ENCODE measurements around the gene SLFN13.
A peak's percentile ranks its signal among the peaks of the same experiment; 100 is the strongest.
"Not testable (repeated sequence)": the region's sequence is repeated elsewhere in the genome, so short reads cannot be mapped to it uniquely, and the experiment has no call there.

Gene SLFN13

DNA sequence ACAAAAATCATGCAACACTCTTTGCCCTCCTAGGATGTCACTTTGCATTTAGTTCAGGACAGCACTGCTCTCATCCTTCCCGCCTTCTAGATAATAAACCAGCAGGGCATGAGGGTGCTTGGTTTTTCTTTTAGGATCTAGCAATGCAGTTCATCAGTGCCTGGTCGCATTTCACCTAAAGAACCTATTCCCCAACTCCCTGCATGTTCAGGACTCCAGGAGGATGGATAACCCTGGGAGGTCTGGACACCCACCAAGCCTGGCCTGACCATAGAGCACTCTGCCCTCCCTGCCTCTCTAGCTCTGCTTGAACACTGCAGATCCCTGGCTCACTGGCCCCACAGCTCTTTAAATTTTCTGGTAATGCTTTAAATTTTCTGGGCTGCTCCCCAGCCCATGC is 18.9 kb downstream of the SLFN13 start:
- in situ Hi-C loops (cut with HindIII; ENCODE audit: low pct_ligation_motif_present, low sequenced_read_pairs), result no loop called here
- no peak for TF ChIP-seq CTCF (IDR thresholded peaks at IDR 0.05; ENCODE audit: low read depth, low read length, missing control alignments)
- DNase-seq, result no peak
- H3K27me3 ChIP-seq (replicated peaks), result no peaks in the 10 kb centered on the region
- no peak overlapping the region for H3K4me3 ChIP-seq (ENCODE audit: low read depth, low read length)
- H3K36me3 ChIP-seq (replicated peaks), result no peaks in the 10 kb centered on the region
- H3K27ac ChIP-seq, result no peak overlapping the region

- H3K27me3 ChIP-seq (replicated peaks), result no peaks in the 10 kb centered on the region
- no peak for DNase-seq
- peaks cover 2% of the 10 kb centered on the region for H3K36me3 ChIP-seq (replicated peaks)
- H3K4me3 ChIP-seq (ENCODE audit: low read depth, low read length), result no peak overlapping the region
- H3K27ac ChIP-seq, result no peak overlapping the region
- in situ Hi-C loops (cut with HindIII; ENCODE audit: low pct_ligation_motif_present, low sequenced_read_pairs), result no loop called here
- no peak for TF ChIP-seq CTCF (IDR thresholded peaks at IDR 0.05; ENCODE audit: low read depth, low read length, missing control alignments)
Observed at GRCh38 chr17:35428229-35428628, 20.3 kb downstream of the SLFN13 start.

GRCh38 chr17:35423761-35424160 is 24.8 kb downstream of the SLFN13 start:
- in situ Hi-C loops (cut with HindIII; ENCODE audit: low pct_ligation_motif_present, low sequenced_read_pairs), result no loop called here
- TF ChIP-seq CTCF (IDR thresholded peaks at IDR 0.05; ENCODE audit: low read depth, low read length, missing control alignments), result no peak
- H3K36me3 ChIP-seq (replicated peaks), result peaks cover 18% of the 10 kb centered on the region
- H3K4me3 ChIP-seq (ENCODE audit: low read depth, low read length), result no peak overlapping the region
- H3K27ac ChIP-seq, result no peak overlapping the region
- H3K27me3 ChIP-seq (replicated peaks), result no peaks in the 10 kb centered on the region
- peak; percentile 36 for DNase-seq

DNA sequence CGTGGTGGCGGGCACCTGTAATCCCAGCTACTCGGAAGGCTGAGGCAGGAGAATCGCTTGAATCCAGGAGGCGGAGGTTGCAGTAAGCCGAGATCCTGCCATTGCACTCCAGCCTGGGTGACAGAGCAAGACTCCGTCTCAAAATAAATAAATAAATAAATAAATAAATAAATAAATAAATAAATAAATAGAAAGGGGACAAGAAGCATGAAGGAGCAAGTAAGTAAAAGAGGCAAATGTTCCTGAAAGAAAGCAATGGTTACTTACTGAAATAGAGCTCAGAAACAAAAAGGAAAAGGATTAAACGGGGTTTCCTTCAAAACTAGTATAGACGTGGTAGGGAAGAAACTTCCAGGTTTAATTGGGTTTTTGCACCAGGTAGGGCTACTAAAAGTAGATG is 27.5 kb downstream of the SLFN13 start:
- H3K36me3 ChIP-seq (replicated peaks), result peaks cover 21% of the 10 kb centered on the region
- DNase-seq; H3K27me3 ChIP-seq (replicated peaks); H3K27ac ChIP-seq; in situ Hi-C loops (cut with HindIII; ENCODE audit: low pct_ligation_motif_present, low sequenced_read_pairs); H3K4me3 ChIP-seq (ENCODE audit: low read depth, low read length): not testable (repeated sequence)

- H3K4me3 ChIP-seq (ENCODE audit: low read depth, low read length), result no peak overlapping the region
- H3K27me3 ChIP-seq (replicated peaks), result no peaks in the 10 kb centered on the region
- H3K36me3 ChIP-seq (replicated peaks), result peaks cover 11% of the 10 kb centered on the region
- no peak for DNase-seq
- in situ Hi-C loops (cut with HindIII; ENCODE audit: low pct_ligation_motif_present, low sequenced_read_pairs), result no loop called here
- TF ChIP-seq CTCF (IDR thresholded peaks at IDR 0.05; ENCODE audit: low read depth, low read length, missing control alignments), result no peak
- no peak overlapping the region for H3K27ac ChIP-seq
Observed at GRCh38 chr17:35416659-35417058, 31.9 kb downstream of the SLFN13 start.

GRCh38 chr17:35414707-35415106 is 33.9 kb downstream of the SLFN13 start:
- in situ Hi-C loops (cut with HindIII; ENCODE audit: low pct_ligation_motif_present, low sequenced_read_pairs); H3K27me3 ChIP-seq (replicated peaks); H3K4me3 ChIP-seq (ENCODE audit: low read depth, low read length); DNase-seq; H3K27ac ChIP-seq: not testable (repeated sequence)
- H3K36me3 ChIP-seq (replicated peaks), result peaks cover 23% of the 10 kb centered on the region

- Histone ChIP-seq H3K4me3 (ENCODE audit: low read depth, low read length) (no peak overlapping the region), H3K36me3 (replicated peaks) (peaks cover 23% of the 10 kb centered on the region), H3K27ac (no peak overlapping the region), H3K27me3 (replicated peaks) (no peaks in the 10 kb centered on the region)
- DNase-seq, result no peak
- no peak for TF ChIP-seq CTCF (IDR thresholded peaks at IDR 0.05; ENCODE audit: low read depth, low read length, missing control alignments)
- in situ Hi-C loops (cut with HindIII; ENCODE audit: low pct_ligation_motif_present, low sequenced_read_pairs), result no loop called here
Observed at GRCh38 chr17:35414247-35414646, 34.3 kb downstream of the SLFN13 start.

All from brain microvascular endothelial cell (primary cell).